Measurements from ENCODE around the gene SP1.
"Not testable (repeated sequence)": the region's sequence is repeated elsewhere in the genome, so short reads cannot be mapped to it uniquely, and the experiment has no call there.

The SP1 gene

DNA sequence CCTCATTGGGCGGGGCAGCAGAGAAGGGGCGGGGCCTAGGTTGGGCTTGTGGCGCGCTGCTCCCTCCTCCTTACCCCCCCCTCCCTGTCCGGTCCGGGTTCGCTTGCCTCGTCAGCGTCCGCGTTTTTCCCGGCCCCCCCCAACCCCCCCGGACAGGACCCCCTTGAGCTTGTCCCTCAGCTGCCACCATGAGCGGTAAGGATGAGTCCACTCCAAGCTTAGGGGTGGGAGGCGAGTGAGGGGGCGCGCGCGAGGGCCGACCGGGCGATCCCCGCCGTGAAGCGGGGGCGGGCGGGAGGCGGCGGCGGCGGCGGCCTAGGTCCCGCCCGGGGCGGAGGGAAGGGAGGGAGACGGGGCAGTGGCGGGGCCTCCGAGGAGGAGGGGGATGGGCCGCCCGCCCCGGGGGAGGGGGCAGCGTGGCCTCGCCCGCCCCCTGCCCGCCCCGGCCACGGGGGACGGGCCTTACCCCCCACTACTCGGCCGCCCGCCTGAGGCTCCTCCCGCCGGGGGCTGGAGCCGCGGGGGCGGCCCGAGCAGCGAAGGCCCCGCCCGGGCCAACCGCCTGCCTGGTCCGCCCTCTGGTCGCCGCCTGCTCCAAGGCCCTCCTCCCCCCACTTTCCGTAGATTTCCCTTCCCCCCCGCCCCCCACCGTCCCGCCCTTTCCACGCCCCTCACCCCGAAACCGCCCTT is at the start of gene SP1:
SP1 (plus strand) TSS at position 73 of the 690 bp plus-strand sequence; CDS start at position 189, 116 bp downstream.
- DNase-seq (ENCODE audit: low read depth in 2 of 3, low spot score in 2 of 3) = peak; percentile 69 to 97 (median 82)

DNA sequence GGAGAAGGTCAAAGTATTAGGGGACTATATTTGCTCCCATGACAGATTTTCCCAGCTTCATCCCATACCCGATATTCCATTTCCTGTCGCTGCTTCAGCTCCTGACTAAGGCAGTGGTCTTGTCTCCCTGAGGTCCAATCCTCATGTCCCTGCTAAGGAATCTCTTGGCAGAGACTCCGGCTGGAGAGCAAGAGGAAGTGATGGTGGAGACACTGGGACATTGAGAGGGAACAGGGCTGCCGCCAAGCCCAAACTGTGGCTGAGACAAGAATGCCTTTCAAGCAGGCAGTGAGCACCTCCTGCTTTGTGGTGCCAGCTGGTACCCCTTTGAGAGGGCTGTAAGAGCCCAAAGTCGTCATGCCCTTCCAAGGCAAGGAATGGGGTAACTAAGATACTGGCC is 49.3 kb upstream of the SP1 start:
- DNase-seq (ENCODE audit: low read depth in 2 of 3, low spot score in 2 of 3) = no peak

DNA sequence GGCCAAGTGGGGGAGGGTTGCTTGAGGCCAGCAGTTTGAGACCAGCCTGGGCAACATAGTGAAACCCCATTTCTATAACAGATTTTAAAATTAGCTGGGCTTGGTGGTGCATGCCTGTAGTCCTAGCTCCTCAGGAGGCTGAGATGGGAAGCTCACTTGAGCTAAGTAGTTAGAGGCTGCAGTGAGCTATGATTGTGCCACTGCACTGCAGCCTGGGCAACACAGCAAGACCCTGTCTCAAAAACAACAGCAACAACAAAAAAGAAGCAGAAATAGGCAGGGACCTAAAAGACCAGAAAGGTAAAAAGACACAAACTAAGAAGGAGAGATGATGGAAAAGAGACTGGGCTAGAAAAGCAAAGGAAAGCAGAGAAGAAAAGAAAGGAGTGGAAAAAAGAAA is 47.6 kb upstream of the SP1 start:
- not testable (repeated sequence) for DNase-seq (ENCODE audit: low read depth in 2 of 3, low spot score in 2 of 3)

DNA sequence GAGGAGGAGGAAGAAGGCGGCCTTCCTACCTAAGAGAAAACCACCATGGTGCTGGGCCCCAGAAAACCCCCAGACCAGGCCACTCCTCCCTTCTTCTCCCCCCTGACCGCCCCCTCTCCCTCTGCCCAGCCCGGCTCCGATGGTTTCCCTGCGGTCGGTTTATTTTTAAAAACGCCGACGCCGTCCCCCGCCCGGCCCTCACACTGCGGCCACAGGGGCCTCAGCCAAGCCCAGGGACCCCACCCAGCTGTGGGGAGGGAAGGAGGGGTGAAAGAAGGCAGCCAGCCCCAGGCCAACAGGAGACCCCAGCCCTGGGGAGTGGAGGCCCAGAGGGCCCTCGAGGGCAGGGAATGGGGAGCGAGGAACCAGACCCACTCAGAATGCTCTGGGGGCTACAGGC is 47.2 kb upstream of the SP1 start:
- no peak for DNase-seq (ENCODE audit: low read depth in 2 of 3, low spot score in 2 of 3)

DNA sequence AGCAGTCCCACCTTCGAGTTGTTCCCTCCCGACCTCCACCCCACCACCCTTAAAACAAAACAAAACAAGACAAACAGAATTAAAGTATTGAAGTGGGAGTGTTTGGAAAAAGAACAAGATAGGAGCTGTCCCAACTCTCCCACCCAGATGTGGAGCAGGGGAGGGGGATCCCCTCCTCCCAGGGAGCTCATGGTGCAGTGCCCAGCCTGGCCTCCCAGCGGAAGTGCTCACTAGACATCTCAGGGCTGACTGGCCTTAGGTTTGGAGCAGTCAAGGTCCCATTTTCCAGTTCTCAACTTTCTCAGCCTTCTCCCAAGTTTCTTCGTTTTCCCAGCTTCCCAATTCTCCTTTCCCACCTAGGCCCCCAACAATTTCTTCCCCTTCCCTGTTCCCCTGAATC is 46.7 kb upstream of the SP1 start:
- no peak for DNase-seq (ENCODE audit: low read depth in 2 of 3, low spot score in 2 of 3)

DNA sequence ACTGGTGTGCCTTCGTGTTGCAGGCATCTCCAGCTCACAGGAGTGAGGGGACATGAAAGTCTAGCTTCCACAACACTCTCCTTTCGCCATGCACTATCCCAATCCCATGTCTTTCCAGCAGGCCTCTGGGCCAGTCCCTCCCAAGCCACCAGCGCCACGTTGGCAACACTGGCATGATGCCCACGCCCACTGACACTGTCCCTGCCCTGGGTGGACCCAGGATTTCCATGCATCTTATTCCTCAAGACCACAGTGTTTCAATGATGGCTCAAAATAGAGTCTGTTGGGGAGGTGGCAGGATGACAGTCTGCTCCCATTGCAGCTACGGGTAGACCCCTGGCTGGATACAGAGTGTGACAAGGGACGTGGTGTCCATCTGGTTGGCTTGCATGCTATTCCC is 46.1 kb upstream of the SP1 start:
- no peak for DNase-seq (ENCODE audit: low read depth in 2 of 3, low spot score in 2 of 3)

DNA sequence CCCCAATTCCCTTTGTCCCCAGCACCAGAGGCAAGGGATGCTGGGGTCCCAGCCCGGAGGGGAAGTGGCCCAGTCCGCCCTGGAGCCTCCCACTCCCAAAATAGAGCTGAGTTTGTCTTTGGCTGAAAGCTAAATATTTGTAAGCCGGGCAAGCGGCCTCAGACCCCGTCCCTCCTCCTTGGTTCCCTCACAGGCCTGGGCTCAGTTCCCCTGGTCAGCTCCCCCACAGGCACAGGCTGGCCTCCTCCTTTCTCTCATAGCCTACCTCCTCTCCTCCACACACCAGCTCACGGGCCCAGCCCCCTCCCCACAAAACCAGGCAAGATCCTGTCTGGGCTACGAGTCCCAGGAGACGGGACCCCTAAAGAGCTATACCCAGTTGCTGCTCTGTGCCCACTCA is 45.2 kb upstream of the SP1 start:
- no peak for DNase-seq (ENCODE audit: low read depth in 2 of 3, low spot score in 2 of 3)

DNA sequence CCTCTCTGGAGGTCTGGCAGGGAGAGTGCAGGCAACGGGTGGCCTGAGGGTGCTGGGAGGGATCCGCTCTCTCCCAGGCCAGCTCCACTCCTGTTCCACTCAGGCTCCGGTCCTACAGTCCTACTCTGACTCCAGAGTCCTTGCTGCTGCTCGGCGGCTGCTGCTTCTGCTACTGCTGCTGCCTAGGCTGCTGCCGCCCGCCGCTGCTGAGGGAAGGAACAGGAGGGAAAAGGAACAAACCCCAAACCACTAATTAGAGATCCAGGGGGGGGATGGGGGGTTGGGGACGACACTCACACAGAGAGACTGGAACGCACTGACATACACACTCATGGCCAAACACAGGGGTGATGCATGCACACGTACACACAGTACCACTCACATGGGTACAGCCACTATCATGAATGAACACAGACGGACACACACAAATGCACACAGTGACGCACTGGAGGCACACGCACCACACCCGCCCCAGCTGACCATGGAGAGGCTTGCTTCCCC is 43.7 kb upstream of the SP1 start, which contains the start of gene SP7:
SP7 (minus strand) TSS at position 174 of the 501 bp plus-strand sequence. CDS start 708 bp downstream, outside the sequence.
- DNase-seq (ENCODE audit: low read depth in 2 of 3, low spot score in 2 of 3) = no peak

DNA sequence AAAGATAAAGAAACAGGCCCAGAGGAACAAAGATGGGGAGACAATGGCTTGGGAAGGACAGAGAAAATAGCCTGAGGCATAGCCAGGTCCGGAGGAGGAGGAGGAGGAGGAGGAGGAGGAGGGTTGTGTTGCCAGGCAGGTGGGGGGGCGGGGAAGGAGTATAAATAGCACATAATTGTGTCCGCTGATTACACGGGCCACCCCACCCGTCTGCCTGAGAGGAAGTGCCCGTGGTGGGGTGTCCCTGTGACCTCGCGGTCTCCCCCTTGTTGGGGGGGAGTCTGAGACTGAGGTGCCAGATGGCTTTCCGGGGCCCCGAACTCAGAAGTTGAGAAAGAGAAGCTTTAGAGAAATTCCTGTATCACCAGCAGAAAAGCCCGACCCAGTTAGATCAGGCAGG is 42.0 kb upstream of the SP1 start:
- DNase-seq (ENCODE audit: low read depth in 2 of 3, low spot score in 2 of 3) = no peak

DNA sequence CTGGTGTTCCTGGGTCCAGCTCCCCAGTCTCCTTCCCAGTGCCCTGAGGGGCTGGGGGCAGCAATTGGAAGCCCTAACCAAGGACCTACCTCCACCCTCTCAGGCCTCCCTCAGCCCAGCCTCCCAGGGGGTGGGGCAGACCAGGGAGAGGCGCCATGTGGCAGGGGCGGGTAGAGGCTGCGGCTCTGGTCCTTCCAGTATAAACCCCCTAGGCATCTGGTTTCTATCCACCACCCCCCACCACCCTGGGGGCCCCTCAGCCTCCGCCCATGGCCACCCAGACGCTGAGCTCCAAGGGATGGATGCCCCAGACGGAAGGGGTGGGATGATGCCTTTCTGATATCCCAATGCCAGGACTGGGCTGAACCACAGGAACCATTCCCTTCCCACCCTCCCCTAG is 41.1 kb upstream of the SP1 start:
- DNase-seq (ENCODE audit: low read depth in 2 of 3, low spot score in 2 of 3) = no peak

DNA sequence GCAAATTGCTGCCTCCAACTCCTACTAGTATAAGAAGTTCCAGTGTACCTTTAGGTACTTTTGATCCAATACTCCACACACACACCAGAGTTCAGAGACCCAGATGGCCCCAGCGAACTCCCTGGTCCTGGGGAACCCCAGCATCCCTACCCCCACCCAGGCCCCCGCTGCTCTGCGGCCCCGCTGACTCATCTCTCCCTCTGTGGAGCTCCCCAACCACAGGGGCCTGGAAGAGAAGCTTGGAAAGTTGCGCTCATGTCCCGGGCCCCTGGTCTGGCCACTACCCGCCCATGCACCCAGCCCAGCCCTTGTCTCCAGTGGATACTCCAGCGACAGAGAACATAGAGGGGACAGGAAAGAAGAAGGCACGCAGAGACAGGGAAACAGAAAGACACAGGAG is 39.6 kb upstream of the SP1 start:
- DNase-seq (ENCODE audit: low read depth in 2 of 3, low spot score in 2 of 3) = no peak

DNA sequence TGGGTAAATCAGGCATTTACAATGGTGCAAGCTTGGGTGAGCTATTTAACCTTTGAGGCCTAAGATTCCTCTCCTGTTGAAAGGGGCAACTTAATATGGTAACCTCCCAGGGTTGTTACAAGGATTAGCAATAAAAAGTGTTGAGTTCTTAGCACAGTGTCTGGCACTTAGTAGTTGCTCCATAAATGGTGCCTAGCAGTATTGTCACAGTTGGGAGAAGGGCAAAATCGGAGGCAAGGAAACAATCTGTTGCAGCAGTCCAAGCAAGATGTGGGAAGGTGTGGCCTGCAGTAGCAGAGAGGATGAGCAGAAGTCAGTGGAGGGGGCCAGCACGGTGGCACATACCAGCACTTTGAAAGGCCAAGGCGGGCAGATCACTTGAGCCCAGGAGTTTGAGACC is 36.5 kb upstream of the SP1 start:
- no peak for DNase-seq (ENCODE audit: low read depth in 2 of 3, low spot score in 2 of 3)

DNA sequence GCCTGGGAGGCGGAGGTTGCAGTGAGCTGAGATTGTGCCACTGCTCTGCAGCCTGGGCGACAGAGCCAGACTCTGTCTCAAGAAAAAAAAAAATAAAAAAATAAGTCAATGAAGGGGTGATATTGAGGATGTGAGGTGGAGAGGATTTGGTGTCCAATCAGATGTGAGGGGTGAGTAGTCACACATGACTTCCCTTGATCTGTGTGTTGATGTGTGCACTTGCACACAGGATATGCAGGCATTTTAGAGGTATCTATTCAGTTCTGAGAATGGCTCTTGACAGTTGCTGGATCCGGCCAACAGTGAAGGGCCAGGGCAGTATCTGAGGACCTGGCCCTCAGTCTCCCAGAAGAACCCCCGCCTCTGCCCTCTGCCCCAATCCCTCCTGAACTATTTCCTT is 36.0 kb upstream of the SP1 start:
- DNase-seq (ENCODE audit: low read depth in 2 of 3, low spot score in 2 of 3) = no peak

DNA sequence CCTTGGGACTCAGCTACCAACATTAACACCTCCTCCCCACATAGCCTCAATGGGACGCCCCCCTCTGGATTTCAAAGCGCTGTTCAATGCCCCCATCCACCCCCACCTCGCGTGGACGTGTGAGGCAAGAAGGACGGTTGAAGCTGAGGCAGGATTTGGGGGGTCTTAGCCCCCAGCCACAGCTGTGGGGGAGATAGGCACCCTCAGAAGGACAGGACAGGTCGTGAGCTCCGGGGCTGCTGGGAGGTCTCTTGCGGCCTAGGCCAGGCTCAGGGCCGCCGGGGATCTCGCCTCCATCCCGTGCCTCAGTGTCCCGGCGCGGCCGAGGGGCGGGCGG is 35.5 kb upstream of the SP1 start:
- no peak for DNase-seq (ENCODE audit: low read depth in 2 of 3, low spot score in 2 of 3)

DNA sequence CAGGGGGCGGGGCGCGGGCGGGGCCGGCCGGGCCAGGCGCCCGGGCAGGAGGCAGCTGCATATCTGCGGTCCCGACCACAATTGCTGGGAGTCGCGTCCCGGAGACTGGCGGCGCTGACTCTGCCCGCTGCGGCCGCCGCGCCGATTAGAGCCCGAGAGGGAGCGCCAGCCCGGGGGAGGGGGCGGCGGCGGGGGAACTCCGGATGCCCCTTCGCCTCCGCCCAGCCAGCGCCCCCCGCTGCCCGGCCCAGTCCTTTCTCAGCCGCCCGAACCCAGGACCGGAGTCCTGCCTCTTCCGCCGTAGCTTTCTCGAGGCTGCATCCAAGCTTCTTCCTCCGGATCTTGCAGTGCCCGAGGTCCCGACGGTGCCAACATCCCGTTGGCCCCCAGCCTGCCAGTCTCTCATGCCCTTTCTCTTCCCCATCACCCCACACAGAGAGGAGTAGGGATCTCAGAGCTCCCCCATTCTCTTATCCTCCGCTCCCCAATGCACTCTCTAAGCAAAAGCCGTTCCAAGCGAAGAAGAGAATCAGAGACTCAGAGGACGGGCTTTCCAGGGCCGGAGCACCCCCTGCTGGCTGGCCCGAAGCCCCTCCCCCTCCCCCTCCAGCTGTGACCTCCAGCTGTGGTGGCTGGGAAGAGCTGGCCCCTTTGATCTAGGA is 35.0 kb upstream of the SP1 start:
- DNase-seq (ENCODE audit: low read depth in 2 of 3, low spot score in 2 of 3) = peak; percentile 36 to 50 (median 45)

DNA sequence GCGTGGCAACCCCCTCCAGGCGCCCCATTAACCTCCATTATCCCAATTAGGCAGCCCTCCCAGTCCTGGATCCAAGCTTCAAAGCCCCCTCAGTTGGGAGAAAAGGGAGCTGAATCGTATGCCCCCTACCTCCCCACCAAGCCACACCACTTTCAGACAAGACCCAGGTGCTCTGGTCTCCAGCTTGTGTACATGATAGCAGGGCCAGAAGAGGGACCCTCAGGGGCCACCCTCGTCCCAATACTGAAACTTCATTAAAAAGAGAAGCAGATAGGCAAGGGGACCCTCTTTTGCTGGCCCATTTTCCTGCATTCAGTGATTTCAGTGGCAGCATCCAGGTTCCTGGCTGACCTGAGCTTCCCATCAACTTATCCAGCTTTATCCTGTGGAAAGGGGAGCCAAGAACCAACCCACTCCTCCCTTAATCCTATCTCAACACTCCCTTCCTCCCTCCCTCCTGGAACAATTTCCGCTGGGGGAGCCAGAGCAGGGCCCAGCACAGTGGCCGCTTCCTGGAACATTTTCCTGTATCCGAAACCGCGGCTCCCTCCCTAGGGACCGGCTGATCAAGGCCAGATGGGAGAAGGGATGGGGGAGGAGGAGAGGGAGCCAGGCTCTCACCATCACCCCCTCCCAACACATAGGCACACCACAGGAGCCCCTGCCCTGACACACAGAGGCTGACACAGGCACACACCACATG is 34.3 kb upstream of the SP1 start:
- DNase-seq (ENCODE audit: low read depth in 2 of 3, low spot score in 2 of 3) = no peak

DNA sequence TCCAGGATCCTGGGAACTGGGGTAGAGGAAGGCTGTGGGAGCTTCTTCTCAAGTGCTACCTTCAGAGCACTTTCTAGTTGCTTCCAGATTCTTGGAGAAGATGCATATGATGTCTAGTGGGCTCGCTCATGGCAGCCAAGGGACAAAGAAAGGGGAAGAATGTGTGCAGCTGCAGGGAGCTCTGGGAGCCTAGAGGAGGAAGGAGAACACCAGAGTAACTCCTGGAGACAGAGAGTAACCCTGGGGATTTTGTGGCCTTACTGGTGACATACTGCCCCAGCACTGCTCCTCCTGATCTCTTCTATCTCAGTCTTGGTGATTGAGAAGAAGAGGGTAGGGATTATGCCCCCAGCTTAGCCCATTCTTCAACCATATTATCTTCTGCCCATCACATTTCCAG is 33.5 kb upstream of the SP1 start:
- DNase-seq (ENCODE audit: low read depth in 2 of 3, low spot score in 2 of 3) = no peak

DNA sequence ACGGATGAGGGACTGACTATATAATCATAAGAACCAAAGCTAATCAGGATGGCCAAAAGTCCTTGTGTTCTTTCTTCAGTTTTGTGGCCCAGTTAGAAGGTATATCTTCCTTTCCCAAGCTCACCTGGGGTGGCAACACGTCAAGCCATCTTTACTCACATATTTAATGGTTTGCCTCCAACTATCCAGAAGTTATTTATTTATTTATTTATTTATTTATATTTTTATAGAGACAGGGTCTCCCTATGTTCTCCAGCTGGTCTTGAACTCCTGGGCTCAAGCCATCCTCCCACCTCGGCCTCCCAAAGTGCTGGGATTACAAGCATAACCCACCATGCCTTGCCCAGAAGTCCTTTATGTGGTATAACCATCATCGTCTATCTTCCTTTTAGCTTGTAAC is 32.1 kb upstream of the SP1 start:
- no peak for DNase-seq (ENCODE audit: low read depth in 2 of 3, low spot score in 2 of 3)

DNA sequence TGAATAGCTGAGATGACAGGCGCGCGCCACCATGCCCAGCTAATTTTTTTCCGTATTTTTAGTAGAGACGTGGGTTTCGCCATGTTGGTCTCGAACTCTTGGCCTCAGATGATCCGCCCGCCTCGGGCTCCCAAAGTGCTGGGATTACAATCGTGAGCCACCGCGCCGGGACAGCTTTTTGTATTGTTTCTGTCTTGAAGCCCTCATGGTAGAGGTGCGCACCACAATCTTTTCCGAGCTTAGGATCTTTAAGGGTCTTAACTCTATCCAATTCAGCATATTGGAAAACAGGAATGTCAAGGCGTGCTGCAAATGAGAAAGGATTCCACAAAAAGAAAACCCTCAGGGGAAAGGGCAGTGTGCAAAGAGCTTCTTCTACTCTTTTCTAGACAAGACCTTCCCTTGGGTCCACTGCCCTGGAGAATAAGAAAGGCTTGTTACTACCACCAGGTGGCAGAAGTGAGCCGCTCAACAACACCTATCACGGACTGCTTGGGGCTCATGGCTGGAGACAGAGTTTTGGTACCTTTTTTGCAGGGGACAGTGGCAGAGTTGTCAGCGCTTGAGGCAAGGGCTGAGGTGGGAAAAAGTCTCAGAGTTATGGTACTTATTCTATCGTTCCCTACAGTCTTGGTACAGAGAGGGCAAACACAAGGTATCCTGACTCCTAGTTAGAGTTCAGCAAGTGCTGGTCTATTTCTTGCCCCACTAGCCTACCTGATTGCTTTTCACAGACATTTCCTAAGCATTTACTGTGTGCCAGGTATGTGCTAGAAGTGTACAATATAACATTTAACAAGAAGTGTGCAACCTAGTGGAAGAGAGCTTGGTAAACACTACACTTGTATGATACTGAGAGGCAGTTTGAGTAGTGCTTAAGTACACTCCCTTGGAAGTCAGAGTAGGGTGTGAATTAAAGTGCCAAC is 27.4 kb upstream of the SP1 start:
- peak in 2 of 3 experiments; percentile 51 to 71 for DNase-seq (ENCODE audit: low read depth in 2 of 3, low spot score in 2 of 3)

DNA sequence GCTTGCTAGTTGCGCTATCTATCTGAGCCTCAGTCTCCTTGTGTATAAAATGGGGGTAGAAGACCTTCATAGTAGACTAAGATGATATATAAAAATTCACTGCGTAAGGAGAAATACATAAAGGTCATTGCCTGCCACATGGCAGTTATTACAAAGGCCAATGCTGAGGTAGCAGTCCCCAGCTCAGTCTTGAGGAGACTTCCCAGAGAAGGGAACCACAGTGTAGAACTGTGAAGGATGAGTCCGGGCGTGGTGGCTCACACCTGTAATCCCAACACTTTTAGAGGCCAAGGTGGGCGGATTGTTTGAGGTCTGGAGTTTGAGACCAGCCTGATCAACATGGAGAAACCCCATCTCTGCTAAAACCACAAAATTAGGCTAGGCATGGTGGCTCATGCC is 26.7 kb upstream of the SP1 start:
- no peak for DNase-seq (ENCODE audit: low read depth in 2 of 3, low spot score in 2 of 3)

DNA sequence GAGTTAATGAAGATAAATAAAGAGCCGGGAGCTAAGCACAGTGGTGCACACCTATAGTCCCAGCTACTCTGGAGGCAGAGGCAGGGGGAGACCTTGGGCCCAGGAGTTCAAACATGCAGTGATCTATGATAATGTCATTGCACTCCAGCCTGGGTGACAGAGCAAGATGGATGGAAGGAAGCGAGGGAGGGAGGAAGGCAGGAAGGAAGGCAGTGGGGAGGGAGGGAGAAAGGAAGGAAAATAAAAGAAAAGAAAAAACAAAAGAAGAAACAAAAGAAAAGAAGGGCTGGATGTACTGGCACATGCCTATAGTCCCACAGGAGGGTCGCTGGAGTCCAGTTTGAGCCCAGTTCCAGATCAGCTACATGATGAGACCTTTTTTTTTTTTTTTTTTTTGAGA is 24.9 kb upstream of the SP1 start:
- no peak for DNase-seq (ENCODE audit: low read depth in 2 of 3, low spot score in 2 of 3)

All from activated CD8-positive, alpha-beta memory T cell treated with anti-CD3 and anti-CD28 coated beads for 48 hours (primary cell).